Nephron (organoid): ENCODE results near the gene C5.

ENCODE experiments used
- H3K27ac Mint-ChIP-seq, 3 experiments: 2 replicates each; pipeline ENCODE4 v1.8.0; 2020; ENCODE audit warnings: mixed read lengths in 3 of 3, mild to moderate bottlenecking in 2 of 3, moderate library complexity in 1 of 3
- H3K27me3 Mint-ChIP-seq: 2 replicates; pipeline ENCODE4 v1.8.0; 2021; ENCODE audit warnings: low read depth, mild to moderate bottlenecking, moderate library complexity, mixed read lengths
- H3K36me3 Mint-ChIP-seq: 2 replicates; pipeline ENCODE4 v1.8.0; 2020; ENCODE audit warnings: low read depth, mixed read lengths
- H3K4me1 Mint-ChIP-seq: 2 replicates; pipeline ENCODE4 v1.8.0; 2020; ENCODE audit warnings: mixed read lengths
- H3K4me3 Mint-ChIP-seq, 3 experiments: 2 replicates each; pipeline ENCODE4 v1.8.0; 2020; ENCODE audit warnings: mild to moderate bottlenecking in 3 of 3, mixed read lengths in 3 of 3, moderate library complexity in 2 of 3
- H3K9me3 Mint-ChIP-seq: 2 replicates; pipeline ENCODE4 v1.8.0; 2020; ENCODE audit warnings: mixed read lengths
- CTCF ChIP-seq, 3 experiments: fragments of 200-600 bp; sonication (generic); IDR thresholded peaks; one replicate each; pipeline ENCODE4 v1.5.0; 2021; ENCODE audit warnings: antibody characterized with exemption in 3 of 3; ENCODE audit not compliant: unreplicated experiment in 3 of 3

C5 gene

GRCh38 chr9:120912958-120913646 is 137.0 kb downstream of the C5 start:
- peaks cover 7% of the 10 kb centered on the region for H3K36me3 Mint-ChIP-seq
- peaks cover 5% of the 10 kb centered on the region for H3K9me3 Mint-ChIP-seq
- H3K27me3 Mint-ChIP-seq: no peaks in the 10 kb centered on the region
- H3K27ac Mint-ChIP-seq: no peak overlapping the region
- TF ChIP-seq CTCF (IDR thresholded peaks at IDR 0.05; ENCODE audit: unreplicated experiment in 3 of 3): no peak
- no peak overlapping the region for H3K4me3 Mint-ChIP-seq
- H3K4me1 Mint-ChIP-seq: peaks cover 10% of the 10 kb centered on the region

- H3K9me3 Mint-ChIP-seq: no peaks in the 10 kb centered on the region
- no peak overlapping the region for H3K27ac Mint-ChIP-seq
- peaks cover 5% of the 10 kb centered on the region for H3K4me1 Mint-ChIP-seq
- H3K4me3 Mint-ChIP-seq: no peak overlapping the region
- peaks cover 3% of the 10 kb centered on the region for H3K36me3 Mint-ChIP-seq
- peaks cover 3% of the 10 kb centered on the region for H3K27me3 Mint-ChIP-seq
- TF ChIP-seq CTCF (IDR thresholded peaks at IDR 0.05; ENCODE audit: unreplicated experiment in 3 of 3): no peak
These were observed 138.7 kb downstream of the C5 start for GRCh38 chr9:120911295-120911837.

- no peaks in the 10 kb centered on the region for H3K9me3 Mint-ChIP-seq
- H3K27ac Mint-ChIP-seq: no peak overlapping the region
These were observed 139.4 kb downstream of the C5 start for GRCh38 chr9:120910643-120911042.

GRCh38 chr9:120909904-120910303 is 140.2 kb downstream of the C5 start:
- no peak for TF ChIP-seq CTCF (IDR thresholded peaks at IDR 0.05; ENCODE audit: unreplicated experiment in 3 of 3)
- H3K4me1 Mint-ChIP-seq: no peaks in the 10 kb centered on the region
- H3K4me3 Mint-ChIP-seq: no peak overlapping the region
- peaks cover 3% of the 10 kb centered on the region for H3K36me3 Mint-ChIP-seq
- no peaks in the 10 kb centered on the region for H3K9me3 Mint-ChIP-seq
- H3K27me3 Mint-ChIP-seq: peaks cover 3% of the 10 kb centered on the region
- H3K27ac Mint-ChIP-seq: no peak overlapping the region

More at GRCh38 chr9:120910643-120911042, 139.4 kb downstream of the C5 start:
- peaks cover 3% of the 10 kb centered on the region for H3K27me3 Mint-ChIP-seq
- H3K4me1 Mint-ChIP-seq: no peaks in the 10 kb centered on the region
- H3K4me3 Mint-ChIP-seq: no peak overlapping the region
- H3K36me3 Mint-ChIP-seq: peaks cover 3% of the 10 kb centered on the region
- no peak for TF ChIP-seq CTCF (IDR thresholded peaks at IDR 0.05; ENCODE audit: unreplicated experiment in 3 of 3)

GRCh38 chr9:120905315-120906164 is 144.5 kb downstream of the C5 start:
- Mint-ChIP-seq H3K4me3 (no peak overlapping the region), H3K9me3 (no peaks in the 10 kb centered on the region), H3K27ac (no peak overlapping the region), H3K4me1 (no peaks in the 10 kb centered on the region), H3K27me3 (peaks cover 3% of the 10 kb centered on the region), H3K36me3 (no peaks in the 10 kb centered on the region)
- TF ChIP-seq CTCF (IDR thresholded peaks at IDR 0.05; ENCODE audit: unreplicated experiment in 3 of 3): no peak
